Astrocyte (in vitro differentiated cells and primary cell): ENCODE results near the gene TCTN1. TPM values are rescaled to one million over a fixed set of nuclear protein-coding genes. Genes with fewer than 3 reads are reported as not detected.

Source experiments
- DNase-seq: peaks from one replicate; pipeline ENCODE4 v3.0.0-alpha.2; 2010; ENCODE audit warnings: low read depth
- FAIRE-seq: peaks from 2 replicates; lab custom pipeline; 2011; peaks lifted over from hg19 to GRCh38; lab: Jason Lieb, UNC
- H2AFZ ChIP-seq: 2 replicates; pipeline ENCODE4 v1.6.0; 2012; ENCODE audit warnings: low read depth, low read length, inconsistent platforms
- H3K27ac ChIP-seq: 2 replicates; pipeline ENCODE4 v1.5.1; 2011; ENCODE audit warnings: low read depth, low read length, inconsistent platforms
- H3K27me3 ChIP-seq: 2 replicates; pipeline ENCODE4 v1.6.0; 2011; ENCODE audit warnings: low read length, inconsistent platforms; ENCODE audit not compliant: insufficient read depth
- H3K36me3 ChIP-seq: 2 replicates; pipeline ENCODE4 v1.5.1; 2011; ENCODE audit warnings: low read length, inconsistent platforms; ENCODE audit not compliant: insufficient read depth
- H3K4me1 ChIP-seq: 2 replicates; pipeline ENCODE4 v1.5.1; 2011; ENCODE audit warnings: low read length, inconsistent platforms; ENCODE audit not compliant: insufficient read depth
- H3K4me2 ChIP-seq: 2 replicates; pipeline ENCODE4 v1.6.0; 2012; ENCODE audit warnings: low read length, inconsistent platforms
- H3K4me3 ChIP-seq: 2 replicates; pipeline ENCODE4 v1.5.1; 2011; ENCODE audit warnings: low read depth, mild to moderate bottlenecking, low read length, inconsistent platforms; ENCODE audit not compliant: insufficient read depth
- H3K79me2 ChIP-seq: 2 replicates; pipeline ENCODE4 v1.6.0; 2012; ENCODE audit warnings: mild to moderate bottlenecking, low read length, inconsistent platforms; ENCODE audit not compliant: insufficient read depth
- H3K9ac ChIP-seq: 2 replicates; pipeline ENCODE4 v1.6.0; 2012; ENCODE audit warnings: mild to moderate bottlenecking, low read length, inconsistent platforms
- H3K9me3 ChIP-seq: 2 replicates; pipeline ENCODE4 v1.5.1; 2012; ENCODE audit warnings: low read depth, mild to moderate bottlenecking, low read length, inconsistent platforms; ENCODE audit not compliant: insufficient read depth
- H4K20me1 ChIP-seq: 2 replicates; pipeline ENCODE4 v1.6.0; 2012; ENCODE audit warnings: low read length, inconsistent platforms; ENCODE audit not compliant: insufficient read depth
- H3K27ac Mint-ChIP-seq: one replicate; pipeline ENCODE4 v1.8.0; 2021; ENCODE audit warnings: mild to moderate bottlenecking, mixed read lengths; ENCODE audit not compliant: unreplicated experiment
- H3K27me3 Mint-ChIP-seq: one replicate; pipeline ENCODE4 v1.8.0; 2021; ENCODE audit warnings: low read depth, mixed read lengths; ENCODE audit not compliant: unreplicated experiment
- H3K36me3 Mint-ChIP-seq: one replicate; pipeline ENCODE4 v1.8.0; 2021; ENCODE audit warnings: low read depth, mixed read lengths; ENCODE audit not compliant: unreplicated experiment
- H3K4me1 Mint-ChIP-seq: one replicate; pipeline ENCODE4 v1.8.0; 2021; ENCODE audit warnings: low read depth, mixed read lengths; ENCODE audit not compliant: unreplicated experiment
- H3K4me3 Mint-ChIP-seq: one replicate; pipeline ENCODE4 v1.8.0; 2021; ENCODE audit warnings: mild to moderate bottlenecking, moderate library complexity, mixed read lengths; ENCODE audit not compliant: unreplicated experiment
- H3K9me3 Mint-ChIP-seq: one replicate; pipeline ENCODE4 v1.8.0; 2021; ENCODE audit warnings: mild to moderate bottlenecking, mixed read lengths; ENCODE audit not compliant: unreplicated experiment
- CTCF ChIP-seq: IDR thresholded peaks from 2 replicates; pipeline ENCODE4 v1.5.1; 2011; ENCODE audit warnings: low read depth, mild to moderate bottlenecking, inconsistent platforms, low read length, moderate library complexity; ENCODE audit not compliant: insufficient read depth
- EZH2 ChIP-seq: IDR thresholded peaks from 2 replicates; pipeline ENCODE4 v1.6.1; 2012; ENCODE audit warnings: mild to moderate bottlenecking, low read length, inconsistent platforms; ENCODE audit not compliant: insufficient read depth
- total RNA-seq: library from RNA; stranded (reverse); gene quantifications from 2 replicates; pipeline ENCODE4 v1.2.1, GENCODE V29; 2021

The TCTN1 gene
- total RNA-seq, 1 donor from 2014 or later, result 22.6 TPM

- Mint-ChIP-seq H3K36me3 (peaks cover 3% of the 10 kb centered on the region), H3K4me3 (no peak overlapping the region), H3K27ac (peak overlapping the region; percentile 53), H3K27me3 (peaks cover 25% of the 10 kb centered on the region), H3K4me1 (peaks cover 7% of the 10 kb centered on the region), H3K9me3 (peaks cover 9% of the 10 kb centered on the region)
- no peaks in the 10 kb centered on the region for H3K9me3 ChIP-seq
- H4K20me1 ChIP-seq, result no peaks in the 10 kb centered on the region
- H3K27ac ChIP-seq, result no peak overlapping the region
- no peak overlapping the region for H3K9ac ChIP-seq
- H3K36me3 ChIP-seq, result no peaks in the 10 kb centered on the region
- DNase-seq (no peak), FAIRE-seq (no peak)
- no peak for TF ChIP-seq CTCF
- no peak for TF ChIP-seq EZH2
- H2AFZ ChIP-seq, result no peak overlapping the region
- no peak overlapping the region for H3K4me3 ChIP-seq
- no peak overlapping the region for H3K4me2 ChIP-seq
- H3K27me3 ChIP-seq, result no peaks in the 10 kb centered on the region
- no peaks in the 10 kb centered on the region for H3K4me1 ChIP-seq
- H3K79me2 ChIP-seq, result no peaks in the 10 kb centered on the region
Observed at GRCh38 chr12:110677206-110677911, 63.4 kb downstream of the TCTN1 start.

GRCh38 chr12:110677982-110678381, 64.1 kb downstream of the TCTN1 start:
- H3K36me3 ChIP-seq, result no peaks in the 10 kb centered on the region
- H3K4me1 ChIP-seq, result no peaks in the 10 kb centered on the region
- H4K20me1 ChIP-seq, result no peaks in the 10 kb centered on the region
- H3K4me2 ChIP-seq, result no peak overlapping the region
- no peaks in the 10 kb centered on the region for H3K27me3 ChIP-seq
- Mint-ChIP-seq H3K4me3 (no peak overlapping the region), H3K4me1 (peaks cover 7% of the 10 kb centered on the region), H3K27me3 (peaks cover 20% of the 10 kb centered on the region), H3K27ac (no peak overlapping the region), H3K36me3 (peaks cover 3% of the 10 kb centered on the region), H3K9me3 (peaks cover 9% of the 10 kb centered on the region)
- TF ChIP-seq EZH2 (no peak), CTCF (no peak)
- no peak overlapping the region for H3K9ac ChIP-seq
- no peak overlapping the region for H3K4me3 ChIP-seq
- H3K79me2 ChIP-seq, result no peaks in the 10 kb centered on the region
- no peak overlapping the region for H3K27ac ChIP-seq
- H3K9me3 ChIP-seq, result no peaks in the 10 kb centered on the region
- H2AFZ ChIP-seq, result no peak overlapping the region
- FAIRE-seq (no peak), DNase-seq (no peak)

GRCh38 chr12:110679201-110679600, 65.3 kb downstream of the TCTN1 start:
- no peak overlapping the region for H2AFZ ChIP-seq
- Mint-ChIP-seq H3K27me3 (peaks cover 18% of the 10 kb centered on the region), H3K36me3 (peaks cover 3% of the 10 kb centered on the region), H3K9me3 (peaks cover 5% of the 10 kb centered on the region), H3K27ac (no peak overlapping the region), H3K4me3 (no peak overlapping the region), H3K4me1 (peaks cover 7% of the 10 kb centered on the region)
- no peaks in the 10 kb centered on the region for H3K36me3 ChIP-seq
- H3K4me1 ChIP-seq, result no peaks in the 10 kb centered on the region
- no peak overlapping the region for H3K4me3 ChIP-seq
- no peak overlapping the region for H3K4me2 ChIP-seq
- H3K27ac ChIP-seq, result no peak overlapping the region
- H3K27me3 ChIP-seq, result no peaks in the 10 kb centered on the region
- no peak overlapping the region for H3K9ac ChIP-seq
- no peaks in the 10 kb centered on the region for H3K9me3 ChIP-seq
- no peak for TF ChIP-seq CTCF
- no peak for TF ChIP-seq EZH2
- DNase-seq, result no peak
- FAIRE-seq, result no peak
- H4K20me1 ChIP-seq, result no peaks in the 10 kb centered on the region
- H3K79me2 ChIP-seq, result no peaks in the 10 kb centered on the region
